IMR-90 (cell line): Measurements from ENCODE around the gene RFC3.

Source experiments
- BHLHE40 ChIP-seq: fragments of 150-350 bp; IDR thresholded peaks from 2 replicates; pipeline ENCODE4 v1.6.1; 2016; ENCODE audit warnings: mild to moderate bottlenecking, low read depth, low read length
- CEBPB ChIP-seq: IDR thresholded peaks from 2 replicates; pipeline ENCODE4 v1.6.1; 2012; ENCODE audit warnings: low read depth, low read length, improper control_type of control experiment
- CTCF ChIP-seq: conservative IDR thresholded peaks from 2 replicates; pipeline ENCODE4 v1.5.1; 2012; ENCODE audit warnings: mild to moderate bottlenecking, low read depth, low read length, improper control_type of control experiment
- ELK1 ChIP-seq: fragments of 150-350 bp; IDR thresholded peaks from 2 replicates; pipeline ENCODE4 v1.6.1; 2016; ENCODE audit warnings: low read depth, mild to moderate bottlenecking, low read length, moderate library complexity, borderline replicate concordance
- MAFK ChIP-seq: IDR thresholded peaks from 2 replicates; pipeline ENCODE4 v1.6.1; 2012; ENCODE audit warnings: low read depth, low read length, improper control_type of control experiment
- MAZ ChIP-seq: IDR thresholded peaks from 2 replicates; pipeline ENCODE4 v1.6.1; 2012; ENCODE audit warnings: low read depth, mild to moderate bottlenecking, low read length, improper control_type of control experiment, moderate library complexity, borderline replicate concordance
- POLR2A ChIP-seq: IDR thresholded peaks from 2 replicates; pipeline ENCODE4 v1.6.1; 2012; ENCODE audit warnings: mild to moderate bottlenecking, low read depth, low read length
- RCOR1 ChIP-seq: IDR thresholded peaks from 2 replicates; pipeline ENCODE4 v1.6.1; 2012; ENCODE audit warnings: mild to moderate bottlenecking, low read length, improper control_type of control experiment; ENCODE audit not compliant: insufficient replicate concordance
- USF2 ChIP-seq: fragments of 150-350 bp; IDR thresholded peaks from 2 replicates; pipeline ENCODE4 v1.6.1; 2017; ENCODE audit warnings: mild to moderate bottlenecking, antibody characterized with exemption, low read length, low read depth

GRCh38 chr13:33869005-33869404 is 51.1 kb downstream of the RFC3 start:
- TF ChIP-seq CTCF (no peak), RCOR1 (no peak), MAZ (no peak), BHLHE40 (no peak), CEBPB (no peak), POLR2A (no peak), ELK1 (no peak), MAFK (no peak), USF2 (no peak)
